ENCODE results near the gene PCDH17.

Gene PCDH17

DNA sequence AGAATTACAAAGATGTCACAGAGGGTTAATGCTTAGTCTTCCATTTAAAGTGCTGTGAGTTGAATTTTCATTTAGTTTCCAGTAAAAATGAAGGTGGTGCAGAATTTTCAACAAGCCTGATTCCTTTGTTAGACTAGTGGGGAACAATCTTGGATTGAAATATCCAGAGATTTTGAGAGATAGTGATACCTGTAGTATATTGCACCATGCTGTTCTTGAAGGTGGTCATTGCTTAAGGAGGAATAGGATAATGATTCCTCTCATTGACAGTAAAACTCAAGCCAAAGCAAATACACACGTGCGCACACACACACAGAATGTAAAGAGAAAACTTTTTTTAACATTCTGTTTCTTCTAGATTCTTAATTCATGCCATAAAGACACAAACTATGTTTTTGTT is 5.3 kb downstream of the PCDH17 start:
- DNase-seq (ENCODE audit: low read depth) = no peak

DNA sequence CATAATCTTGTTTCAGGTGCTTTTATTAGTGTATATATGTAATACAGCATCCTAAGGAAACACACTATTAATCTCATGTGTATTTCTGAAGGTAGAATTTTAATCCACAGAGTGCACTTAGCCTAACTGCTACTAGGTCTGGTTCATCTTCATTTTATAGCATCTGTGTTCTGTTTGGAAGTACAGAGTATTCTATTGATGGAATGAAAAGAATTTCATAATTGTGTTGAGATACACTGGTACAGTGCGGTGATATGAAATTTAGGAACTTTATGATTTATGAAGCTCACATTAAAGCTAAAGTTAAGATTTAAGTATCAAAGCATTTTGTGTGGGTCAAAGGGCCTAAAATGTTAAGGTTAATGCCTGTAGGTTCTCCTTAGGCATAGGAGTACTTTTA is 6.0 kb downstream of the PCDH17 start:
- no peak for DNase-seq (ENCODE audit: low read depth)

DNA sequence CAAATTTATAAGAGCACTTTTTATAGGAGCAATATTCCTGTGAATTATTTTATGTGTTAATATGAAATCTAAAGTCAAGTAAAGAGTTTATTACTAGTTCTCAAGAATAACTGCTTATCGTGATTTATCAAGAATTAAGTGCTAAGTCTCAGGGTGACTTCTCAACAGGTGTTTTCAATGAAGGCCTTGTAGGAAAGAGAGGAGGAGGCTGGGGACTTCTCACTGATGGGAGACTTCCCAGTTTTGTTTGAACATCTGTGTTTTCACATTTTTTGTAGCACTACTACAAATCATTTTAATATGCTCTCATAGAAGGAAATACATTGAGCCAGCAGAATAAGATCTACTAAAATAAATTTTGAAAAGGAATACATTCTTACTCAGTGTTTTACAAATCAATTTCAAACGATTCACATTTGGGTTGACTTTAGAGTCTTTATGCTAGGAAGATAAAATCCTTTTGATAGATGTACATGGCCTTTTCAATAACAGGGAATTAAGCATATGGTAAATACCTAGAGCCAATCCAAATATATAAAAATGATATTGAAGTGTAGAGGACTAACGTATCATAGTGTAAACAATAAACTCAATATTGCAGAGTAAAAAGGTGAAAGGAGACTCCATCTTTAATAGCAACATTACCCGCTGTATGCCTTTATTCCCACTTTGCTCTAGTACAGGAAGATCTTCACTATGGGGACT is 6.8 kb downstream of the PCDH17 start:
- no peak for DNase-seq (ENCODE audit: low read depth)

DNA sequence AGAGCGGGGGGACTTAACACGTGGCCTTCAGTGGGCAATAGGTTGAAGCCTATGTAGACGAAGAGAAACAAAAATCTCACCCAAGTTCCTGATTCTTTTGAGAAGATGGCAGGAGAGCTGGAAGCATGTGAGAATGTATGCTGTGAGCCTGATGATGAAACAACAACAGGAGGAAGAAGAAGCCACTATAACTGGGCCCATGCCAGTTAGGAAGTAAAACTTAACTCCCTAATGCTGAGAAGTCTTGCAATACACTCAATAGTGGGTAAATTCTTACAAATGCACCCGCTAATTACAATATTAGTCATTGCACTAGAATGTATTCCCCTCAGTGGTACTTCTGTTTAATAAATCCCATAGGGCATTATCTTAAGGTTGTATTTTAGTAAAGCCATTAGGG is 9.1 kb downstream of the PCDH17 start:
- DNase-seq (ENCODE audit: low read depth) = no peak

DNA sequence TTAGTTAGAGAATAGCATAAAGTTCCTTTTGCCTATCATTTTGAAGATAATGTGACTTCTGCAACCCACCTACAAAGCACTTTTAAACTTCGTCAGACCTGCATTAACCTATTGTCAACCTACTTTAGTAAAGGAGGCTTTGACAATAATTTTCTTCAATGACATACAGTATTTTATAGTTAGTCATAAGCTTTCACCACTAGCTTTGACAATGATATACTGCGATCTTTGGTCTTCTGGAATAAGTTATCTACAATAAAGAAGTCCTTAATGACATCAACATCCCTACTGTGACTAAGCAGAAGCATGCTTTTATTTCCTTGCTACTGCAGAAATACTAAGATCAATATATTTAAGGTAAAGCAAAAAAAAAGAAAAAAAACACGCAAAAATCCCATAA is 9.5 kb downstream of the PCDH17 start:
- no peak for DNase-seq (ENCODE audit: low read depth)

DNA sequence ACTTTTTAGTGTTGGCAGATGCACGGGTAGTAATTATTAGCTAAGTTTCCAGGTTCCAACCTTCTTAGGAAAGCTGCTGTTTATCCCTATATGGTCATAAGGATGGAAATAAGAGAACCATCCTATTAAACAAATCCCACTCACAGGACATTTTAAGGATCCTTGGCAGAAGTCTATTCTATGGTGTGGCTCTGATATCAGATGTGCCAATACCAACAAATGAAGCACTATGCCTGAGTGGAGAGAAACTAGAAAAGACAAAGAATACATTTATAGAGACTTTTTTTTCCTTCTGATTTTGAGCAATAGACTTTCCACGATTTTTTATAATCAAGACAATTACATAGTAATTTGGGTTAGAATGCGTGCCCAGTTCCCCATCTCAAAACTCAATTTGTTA is 12.6 kb downstream of the PCDH17 start:
- no peak for DNase-seq (ENCODE audit: low read depth)

DNA sequence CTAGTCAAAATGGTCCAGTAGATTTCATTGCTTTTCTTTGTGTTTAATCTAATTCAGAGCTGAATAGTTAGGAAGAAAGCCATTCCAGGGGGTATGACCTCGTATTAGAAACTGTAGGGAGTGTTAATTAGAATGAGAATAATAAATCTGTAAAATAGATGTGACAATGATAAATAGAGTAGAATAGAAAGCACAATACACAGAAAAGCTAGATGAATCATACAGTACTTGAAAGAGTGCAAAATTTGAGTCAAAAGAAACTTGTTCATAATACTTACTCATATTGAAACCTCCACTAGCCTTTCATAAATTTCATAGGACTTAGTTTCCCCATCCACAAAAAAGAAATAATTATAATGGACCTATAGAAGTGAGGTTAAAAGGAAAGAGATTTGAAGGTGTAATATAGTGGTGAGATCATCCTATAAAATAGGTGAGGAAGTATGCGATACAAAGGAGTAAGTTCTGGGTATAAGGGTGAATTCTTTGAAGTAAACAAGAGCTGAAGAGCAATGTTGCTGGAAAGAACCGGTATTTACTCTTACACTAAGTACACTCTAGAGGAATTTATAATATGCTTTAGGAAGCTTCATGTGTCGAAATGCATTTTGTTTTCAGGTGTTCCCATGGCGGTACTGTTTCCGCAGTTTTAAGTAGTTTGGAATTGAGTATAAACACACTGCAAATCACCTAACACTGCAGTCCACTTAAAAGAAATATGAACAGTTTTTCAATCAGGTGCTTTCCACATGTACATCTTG is 21.9 kb downstream of the PCDH17 start:
- no peak for DNase-seq (ENCODE audit: low read depth)

DNA sequence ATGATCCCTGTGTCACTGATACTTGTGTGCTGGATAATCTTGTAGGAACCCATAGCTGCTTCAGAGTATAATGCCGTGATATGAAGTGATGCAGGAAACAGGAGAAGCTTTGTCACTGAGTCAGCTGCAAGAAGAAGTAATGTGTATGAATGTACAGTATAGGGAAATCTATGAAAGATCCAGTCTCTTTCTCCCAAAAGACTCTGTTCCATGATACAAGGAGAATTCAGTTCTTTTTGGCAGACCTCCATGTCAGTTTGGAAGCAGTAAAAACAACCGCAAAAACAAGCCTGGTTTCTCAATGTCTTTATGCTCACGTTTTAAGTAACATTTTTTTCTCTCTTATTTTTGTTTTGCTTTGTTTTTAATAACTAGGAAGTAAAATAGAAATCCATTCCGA is 33.9 kb downstream of the PCDH17 start:
- DNase-seq (ENCODE audit: low read depth) = no peak

DNA sequence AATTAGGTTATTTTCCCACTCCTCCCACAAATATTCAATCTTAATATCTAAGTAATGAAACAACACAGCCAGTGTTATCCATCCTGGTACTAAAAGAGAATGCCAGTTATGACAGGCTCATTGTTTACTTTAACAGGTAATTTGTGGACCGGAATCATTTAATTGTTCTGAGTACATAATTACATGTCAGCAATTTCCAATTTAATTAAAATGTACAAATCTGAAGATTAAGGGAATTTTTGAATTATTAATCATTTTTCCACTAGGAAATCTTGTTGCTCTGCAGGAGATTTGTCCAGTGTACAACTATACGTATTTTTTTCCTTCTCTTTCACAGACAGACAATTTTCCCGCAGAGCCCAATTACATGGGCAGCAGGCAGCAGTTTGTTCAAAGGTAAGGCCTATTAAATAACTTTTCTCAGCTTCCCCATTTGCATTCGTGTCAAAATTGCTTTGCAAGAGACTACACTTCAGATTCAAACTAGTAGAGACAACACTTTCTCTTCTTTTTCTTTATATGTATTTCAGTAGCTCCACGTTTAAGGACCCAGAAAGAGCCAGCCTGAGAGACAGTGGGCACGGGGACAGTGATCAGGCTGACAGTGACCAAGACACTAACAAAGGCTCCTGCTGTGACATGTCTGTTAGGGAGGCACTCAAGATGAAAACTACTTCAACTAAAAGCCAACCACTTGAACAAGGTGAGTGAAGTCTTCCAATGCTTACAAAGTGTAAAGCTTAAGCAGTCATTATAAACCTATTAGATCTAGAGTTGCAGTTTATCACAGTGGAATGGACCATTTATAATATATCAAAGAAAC is 34.8 kb downstream of the PCDH17 start:
- DNase-seq (ENCODE audit: low read depth) = no peak

DNA sequence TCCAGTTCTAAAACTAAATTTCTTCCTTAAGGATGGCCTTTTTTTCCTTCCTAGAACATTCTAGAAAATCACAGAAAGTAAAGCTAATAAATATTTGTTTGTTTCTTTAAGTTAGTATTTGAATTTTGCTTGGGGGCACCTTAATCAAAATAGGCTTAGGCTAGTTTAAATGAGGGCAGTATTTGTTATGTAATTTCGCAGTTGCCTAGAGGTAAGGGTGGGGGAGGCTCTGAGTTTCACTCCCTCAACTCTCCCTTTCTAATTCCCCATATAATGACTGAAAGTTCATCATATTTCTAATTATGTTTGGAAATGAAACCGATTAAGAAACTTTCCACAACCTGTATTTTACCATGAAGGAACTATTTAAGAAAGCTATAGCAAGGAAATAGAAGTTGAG is 40.6 kb downstream of the PCDH17 start:
- no peak for DNase-seq (ENCODE audit: low read depth)

DNA sequence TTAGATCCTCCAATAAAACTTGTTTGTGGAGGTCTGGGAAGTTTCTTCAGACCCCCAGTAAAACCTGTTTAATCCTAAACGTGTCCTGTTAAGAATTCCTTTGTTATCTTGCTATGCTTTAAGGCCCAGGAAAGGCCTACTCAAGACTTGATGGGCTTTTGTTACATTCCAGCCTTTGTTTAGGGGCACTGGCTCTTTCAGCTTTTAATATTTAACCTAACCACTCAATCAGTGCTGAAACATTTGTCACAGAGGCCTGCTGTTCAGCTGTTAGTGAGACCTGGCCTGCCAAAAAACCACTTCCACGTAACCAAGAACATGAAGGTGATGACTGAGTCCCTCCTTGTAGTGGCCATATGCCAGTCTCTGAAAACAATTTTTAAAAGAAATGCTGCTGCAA is 41.7 kb downstream of the PCDH17 start:
- DNase-seq (ENCODE audit: low read depth) = no peak

DNA sequence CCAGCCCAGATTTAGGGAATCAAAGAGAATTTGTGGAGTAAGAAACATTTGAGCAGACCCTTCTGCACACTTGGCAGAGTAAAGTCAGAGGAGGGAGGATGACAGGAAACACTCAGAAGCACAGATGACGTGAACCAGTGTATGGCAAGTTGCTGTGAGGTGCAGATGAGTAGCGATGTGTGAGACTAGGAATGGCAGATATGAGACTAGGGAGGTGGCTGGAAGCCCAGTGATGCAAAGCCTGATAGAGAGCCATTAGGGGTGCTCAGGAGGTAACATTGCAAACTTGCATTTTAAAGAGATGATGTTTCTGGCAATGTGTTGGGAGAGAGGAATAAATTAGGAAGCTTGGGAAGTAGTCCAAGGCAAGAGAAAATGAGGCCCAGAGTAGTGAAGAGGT is 44.0 kb downstream of the PCDH17 start:
- no peak for DNase-seq (ENCODE audit: low read depth)

DNA sequence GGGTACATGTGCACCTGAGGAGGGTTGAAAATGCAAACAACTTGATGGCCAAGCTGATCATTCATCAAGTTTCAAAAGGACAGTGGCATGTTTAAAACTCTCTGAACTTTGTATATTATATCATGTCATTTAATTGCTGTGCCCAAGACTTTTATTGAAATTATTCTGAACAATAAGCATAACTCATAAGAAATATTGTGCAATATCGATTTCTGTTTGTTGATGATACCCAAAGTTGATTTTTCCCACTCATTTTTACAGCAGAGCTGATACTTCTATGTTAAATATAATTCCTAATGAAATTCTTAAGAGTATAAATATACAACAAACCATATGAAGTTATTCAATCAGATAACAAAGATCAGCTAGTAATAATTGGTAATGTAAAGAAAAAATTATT is 49.1 kb downstream of the PCDH17 start:
- no peak for DNase-seq (ENCODE audit: low read depth)

DNA sequence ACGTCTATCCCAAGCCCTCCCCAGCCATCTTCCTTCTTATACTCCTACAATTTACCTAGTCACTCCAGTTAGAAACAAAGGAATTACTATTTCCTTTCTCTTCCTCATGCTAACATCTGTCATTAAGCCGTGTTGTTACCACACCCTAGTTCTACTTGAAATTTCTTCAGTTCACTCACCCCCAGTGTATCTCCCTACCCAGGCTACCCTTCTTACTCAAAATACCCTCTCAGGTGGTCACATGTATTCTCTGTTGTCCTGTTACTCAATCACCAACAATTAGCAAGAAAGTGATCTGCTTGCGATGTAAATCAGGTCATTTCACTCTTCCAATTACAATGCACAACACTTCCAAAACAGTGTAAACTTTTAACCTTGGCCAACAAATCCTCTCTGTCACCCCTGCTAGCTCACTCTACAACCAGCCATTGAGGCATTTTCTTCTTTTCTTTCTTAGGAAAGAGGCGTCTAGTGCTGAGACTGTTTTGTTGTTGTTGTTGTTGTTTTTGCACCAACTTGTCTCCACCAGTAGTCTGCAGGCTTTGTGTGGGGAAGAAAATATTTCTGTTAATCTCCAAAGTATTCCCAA is 50.7 kb downstream of the PCDH17 start:
- DNase-seq (ENCODE audit: low read depth) = no peak

DNA sequence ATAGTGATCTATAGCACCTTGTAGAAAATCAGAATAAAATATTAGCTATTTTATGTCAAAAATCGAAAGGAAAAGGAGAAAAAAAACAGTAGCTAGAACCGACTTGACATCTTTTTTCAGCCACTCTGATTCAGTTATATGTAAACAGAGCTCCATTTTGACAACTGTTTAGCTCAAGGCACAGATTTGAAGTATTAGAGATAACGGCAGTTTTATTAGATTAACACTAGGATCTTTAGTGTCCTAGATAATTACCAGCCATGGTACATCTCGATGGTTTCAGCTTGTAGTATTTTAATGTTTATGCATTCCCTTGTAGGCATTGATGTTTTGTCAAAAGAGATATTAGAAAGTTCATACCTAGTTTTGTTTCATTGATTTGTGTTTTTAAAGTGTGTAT is 67.3 kb downstream of the PCDH17 start:
- DNase-seq (ENCODE audit: low read depth) = no peak

DNA sequence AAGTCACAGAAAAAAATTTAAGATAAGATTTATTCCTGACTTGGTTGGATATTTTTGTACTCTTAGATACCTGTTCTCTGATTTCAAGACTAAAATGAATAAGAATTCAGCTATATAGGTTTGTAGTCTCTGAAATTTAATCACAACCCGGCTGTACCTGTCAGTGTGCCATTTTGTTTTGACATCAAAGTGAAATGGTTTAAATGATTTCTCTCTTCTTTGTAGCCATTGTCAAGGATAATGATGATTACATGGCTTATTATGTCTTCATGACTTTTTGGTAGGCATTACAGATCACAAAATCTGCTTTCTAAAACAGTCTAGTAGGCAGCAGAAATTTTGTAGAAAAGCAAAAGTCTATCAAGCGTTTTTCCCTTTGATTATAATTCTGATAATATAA is 72.5 kb downstream of the PCDH17 start:
- DNase-seq (ENCODE audit: low read depth) = no peak

DNA sequence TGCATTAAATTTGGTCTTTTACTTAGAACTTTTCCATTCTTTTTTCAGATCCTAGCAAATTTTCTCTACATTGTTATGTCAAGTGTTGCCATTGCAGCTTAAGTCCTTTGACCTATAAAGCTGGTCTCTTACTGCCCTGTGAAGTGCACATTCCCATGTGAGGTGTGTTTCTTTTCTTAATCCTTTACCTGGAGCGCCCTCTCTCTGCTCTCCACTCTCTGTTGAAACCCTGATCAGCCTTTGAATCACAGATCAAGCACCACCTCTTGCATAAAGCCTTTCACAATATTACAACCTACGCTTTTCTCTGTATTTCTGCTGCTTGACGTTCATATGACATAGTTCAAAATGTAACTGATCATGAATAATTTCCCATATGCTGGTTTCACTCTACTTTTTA is 84.8 kb downstream of the PCDH17 start:
- DNase-seq (ENCODE audit: low read depth) = no peak

DNA sequence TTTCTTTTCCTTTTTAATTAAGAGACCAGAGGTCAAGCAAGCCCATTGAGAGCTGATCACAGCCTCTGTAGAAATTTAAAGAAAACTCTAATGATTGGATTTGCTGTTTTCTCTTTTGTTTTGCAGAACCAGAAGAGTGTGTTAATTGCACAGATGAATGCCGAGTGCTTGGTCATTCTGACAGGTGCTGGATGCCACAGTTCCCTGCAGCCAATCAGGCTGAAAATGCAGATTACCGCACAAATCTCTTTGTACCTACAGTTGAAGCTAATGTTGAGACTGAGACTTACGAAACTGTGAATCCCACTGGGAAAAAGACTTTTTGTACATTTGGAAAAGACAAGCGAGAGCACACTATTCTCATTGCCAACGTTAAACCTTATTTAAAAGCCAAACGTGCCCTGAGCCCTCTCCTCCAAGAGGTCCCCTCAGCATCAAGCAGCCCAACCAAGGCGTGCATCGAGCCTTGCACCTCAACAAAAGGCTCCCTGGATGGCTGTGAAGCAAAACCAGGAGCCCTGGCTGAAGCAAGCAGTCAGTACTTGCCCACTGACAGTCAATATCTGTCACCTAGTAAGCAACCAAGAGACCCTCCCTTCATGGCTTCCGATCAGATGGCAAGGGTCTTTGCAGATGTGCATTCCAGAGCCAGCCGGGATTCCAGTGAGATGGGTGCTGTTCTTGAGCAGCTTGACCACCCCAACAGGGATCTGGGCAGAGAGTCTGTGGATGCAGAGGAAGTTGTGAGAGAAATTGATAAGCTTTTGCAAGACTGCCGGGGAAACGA is 93.1 kb downstream of the PCDH17 start:
- no peak for DNase-seq (ENCODE audit: low read depth)

DNA sequence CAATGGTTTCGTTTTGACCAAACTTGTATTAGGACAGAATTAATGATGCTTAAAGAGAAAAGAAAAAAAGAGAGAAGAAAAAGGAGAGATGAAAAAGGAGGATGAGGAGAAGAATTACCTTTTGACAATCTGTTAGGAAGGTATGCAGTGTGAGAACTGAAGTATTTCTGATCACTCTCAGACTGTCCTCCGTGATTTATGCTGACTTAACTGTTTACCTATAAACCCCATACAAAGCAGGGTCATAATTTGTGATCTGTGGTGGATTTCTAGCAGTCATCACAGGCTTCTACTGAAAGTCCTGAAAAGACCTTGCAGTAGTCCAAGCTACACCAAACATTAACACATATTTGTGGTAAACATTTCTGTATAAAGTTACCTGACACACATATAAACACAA is 93.9 kb downstream of the PCDH17 start:
- DNase-seq (ENCODE audit: low read depth) = no peak

DNA sequence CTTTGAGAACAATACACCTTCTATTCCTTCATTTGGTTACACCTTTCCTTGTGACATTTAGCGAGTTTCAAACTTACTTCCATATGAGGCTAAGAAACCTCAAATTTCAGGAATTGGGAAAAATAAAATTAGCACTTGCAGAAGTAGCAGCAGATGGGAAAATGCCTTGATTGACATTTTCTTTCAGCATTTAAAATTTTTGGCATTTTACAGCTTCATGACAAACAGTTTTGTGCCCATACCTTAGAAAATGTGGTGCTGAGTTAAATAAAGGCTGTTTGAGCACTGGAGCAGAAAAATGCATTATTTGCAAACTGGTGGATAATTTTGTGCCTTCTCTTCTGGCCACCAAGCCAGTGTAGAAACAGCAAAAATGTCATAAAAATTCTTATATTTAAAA is 95.4 kb downstream of the PCDH17 start:
- no peak for DNase-seq (ENCODE audit: low read depth)

DNA sequence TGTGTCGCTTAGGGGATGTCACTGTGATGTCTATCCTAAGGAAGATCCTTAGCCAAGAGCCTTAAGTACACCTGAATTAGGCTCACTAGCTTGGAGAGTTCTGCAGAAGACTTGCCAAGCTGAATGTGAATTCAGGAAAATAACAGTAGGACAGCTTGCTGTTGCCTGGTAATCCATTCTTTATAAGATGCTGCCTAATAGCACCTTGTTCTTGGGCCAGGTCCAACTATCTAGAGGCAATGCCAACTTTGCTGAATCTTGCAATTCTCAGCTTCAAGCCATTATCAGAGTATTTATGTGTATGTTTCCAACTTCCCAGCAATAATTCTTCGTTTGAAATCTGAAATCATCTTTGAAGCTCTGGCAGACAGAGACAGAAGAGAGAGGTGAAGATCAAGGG is 102.8 kb downstream of the PCDH17 start:
- no peak for DNase-seq (ENCODE audit: low read depth)

DNA sequence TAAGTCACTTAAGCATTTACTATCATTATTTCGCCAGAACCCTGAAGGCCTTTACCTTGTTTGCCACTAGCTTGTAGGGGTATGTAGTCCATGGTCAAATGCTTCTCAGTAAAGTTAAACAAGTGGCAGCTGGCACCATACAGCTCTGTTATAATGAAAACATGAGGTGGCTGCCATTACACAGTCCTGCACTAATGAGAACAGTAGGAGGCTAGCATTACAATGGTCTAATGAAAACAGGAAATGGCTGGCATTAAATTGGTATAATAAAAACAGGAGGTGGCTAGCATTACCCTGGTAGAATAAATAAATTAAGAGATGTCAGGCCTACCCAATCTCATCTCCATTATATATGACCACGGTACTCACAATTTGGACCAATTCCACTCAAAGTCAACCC is 107.5 kb downstream of the PCDH17 start:
- DNase-seq (ENCODE audit: low read depth) = no peak
